K562 (cell line): Measurements from ENCODE around the gene RPS8. TPM values are rescaled to one million over a fixed set of nuclear protein-coding genes. Genes with fewer than 3 reads are reported as not detected.

Experiments used
- BACH1 ChIP-seq: fragments of 200-800 bp; sonication (Bioruptor generic); IDR thresholded peaks from 2 replicates; pipeline ENCODE4 v1.6.1; 2016; ENCODE audit warnings: missing genetic modification characterization, missing compliant biosample characterization
- CEBPZ ChIP-seq: fragments of 150-350 bp; IDR thresholded peaks from 2 replicates; pipeline ENCODE4 v1.6.1; 2014; ENCODE audit warnings: low read depth, mild to moderate bottlenecking, low read length, borderline replicate concordance
- CUX1 ChIP-seq: fragments of 200-800 bp; sonication (Bioruptor generic); IDR thresholded peaks from 2 replicates; pipeline ENCODE4 v1.6.1; 2016; ENCODE audit warnings: missing genetic modification characterization, missing compliant biosample characterization
- DPF2 ChIP-seq: fragments of 450-650 bp; IDR thresholded peaks from 2 replicates; pipeline ENCODE4 v1.6.1; 2016
- HOMEZ ChIP-seq: fragments of 250-450 bp; sonication (Bioruptor Pico); IDR thresholded peaks from 2 replicates; pipeline ENCODE4 v1.4.0; 2020; ENCODE audit warnings: mild to moderate bottlenecking, moderate library complexity
- KLF6 ChIP-seq: fragments of 250-450 bp; sonication (Bioruptor Pico); IDR thresholded peaks from 2 replicates; pipeline ENCODE4 v1.4.0; 2020; ENCODE audit warnings: mild to moderate bottlenecking, moderate library complexity, borderline replicate concordance
- MYNN ChIP-seq, 2 experiments: sonication (generic); formaldehyde crosslinking in 1 of 2; IDR thresholded peaks; 2 replicates each; pipeline versions ENCODE4 v1.5.0 to v1.6.1; 2016 to 2020; ENCODE audit warnings: antibody characterized with exemption in 1 of 2, missing genetic modification reagents in 1 of 2
- NR4A1 ChIP-seq, 2 experiments: fragments of 250-450 bp in 1 of 2; fragments of 450-650 bp in 1 of 2; sonication (Bioruptor Pico) in 1 of 2; IDR thresholded peaks; 2 replicates each; pipeline versions ENCODE4 v1.4.0 to v1.6.1; 2016 to 2020; ENCODE audit warnings: mild to moderate bottlenecking in 2 of 2, missing compliant biosample characterization in 1 of 2, missing genetic modification characterization in 1 of 2, moderate library complexity in 1 of 2
- U2AF2 ChIP-seq: fragments of 200-400 bp; formaldehyde crosslinking; optimal IDR thresholded peaks from 2 replicates; pipeline ENCODE3; 2017; ENCODE audit warnings: low read depth, mild to moderate bottlenecking, low read length
- ZBTB1 ChIP-seq: sonication (generic); formaldehyde crosslinking; IDR thresholded peaks from 2 replicates; pipeline ENCODE4 v1.8.1; 2023; ENCODE audit warnings: missing genetic modification reagents, low read depth, mild to moderate bottlenecking, borderline replicate concordance
- polyA plus RNA-seq, 8 experiments: library from polyadenylated mRNA; depleted of rRNA in 4 of 8; stranded (reverse) in 5 of 8; unstranded in 3 of 8; fragments of >200 nt; fragmentation: Nextera tagmentation in 2 of 8; fragmentation: Illumina TruSeq in 1 of 8; extraction: Ambion mirVana in 2 of 8; extraction: Trizol in 1 of 8; gene quantifications; 2 replicates each; pipeline versions ENCODE4 v1.2.1 to v1.2.3, GENCODE V29; 2011 to 2014; ENCODE audit warnings: inconsistent platforms in 1 of 8, missing spikeins in 1 of 8
- total RNA-seq, 7 experiments: library from RNA; depleted of rRNA in 6 of 7; stranded (reverse); fragments of >200 nt in 6 of 7; fragmentation: Illumina TruSeq in 2 of 7; extraction: Trizol in 2 of 7; gene quantifications; 2 replicates each; pipeline versions ENCODE4 v1.2.1 to v1.2.3, GENCODE V29; 2011 to 2021; ENCODE audit warnings: low replicate concordance in 1 of 7
- TF ChIP-seq, protein P1 (sequence below): sonication (generic); formaldehyde crosslinking; IDR thresholded peaks from 2 replicates; pipeline ENCODE4 v1.8.1; 2023; ENCODE audit warnings: mild to moderate bottlenecking, missing genetic modification reagents

RPS8 gene
- total and polyA plus RNA-seq, 9 of the 15 experiments (the other 6 are each of a cell fraction or from before 2014, with no cell fraction given), result 2,431 to 4,168 (median 3,109) TPM

- TF ChIP-seq CUX1 (CRISPR knock-in tag) (peak; percentile 33; the same call in 1 of the 2 replicates), U2AF2 (no peak), KLF6 (CRISPR knock-in tag) (peak; percentile 95), DPF2 (peak; percentile 93), ZBTB1 (CRISPR knock-in tag) (no peak), NR4A1 (CRISPR knock-in tag; IDR thresholded peaks at IDR 0.05) (0 out of 2 replicates have a peak, but pooled peaks have one; percentile 25), NR4A1 (tag; IDR thresholded peaks at IDR 0.05) (peak; percentile 66; the same call in 1 of the 2 replicates), CEBPZ (no peak), HOMEZ (no peak), MYNN (IDR thresholded peaks at IDR 0.05) (no peak; the same call in 1 of the 2 replicates), MYNN (CRISPR knock-in tag; IDR thresholded peaks at IDR 0.05) (no peak), BACH1 (peak; percentile 88)
- TF ChIP-seq, protein P1, sequence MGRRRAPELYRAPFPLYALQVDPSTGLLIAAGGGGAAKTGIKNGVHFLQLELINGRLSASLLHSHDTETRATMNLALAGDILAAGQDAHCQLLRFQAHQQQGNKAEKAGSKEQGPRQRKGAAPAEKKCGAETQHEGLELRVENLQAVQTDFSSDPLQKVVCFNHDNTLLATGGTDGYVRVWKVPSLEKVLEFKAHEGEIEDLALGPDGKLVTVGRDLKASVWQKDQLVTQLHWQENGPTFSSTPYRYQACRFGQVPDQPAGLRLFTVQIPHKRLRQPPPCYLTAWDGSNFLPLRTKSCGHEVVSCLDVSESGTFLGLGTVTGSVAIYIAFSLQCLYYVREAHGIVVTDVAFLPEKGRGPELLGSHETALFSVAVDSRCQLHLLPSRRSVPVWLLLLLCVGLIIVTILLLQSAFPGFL (CRISPR knock-in tag), result no peak; the same call in 1 of the 2 replicates
These were observed at the start of gene RPS8 (continued) for GRCh38 chr1:44775078-44775929.
